GM06990 (cell line): Measurements from ENCODE around the gene DDO.

Experiments
- DNase-seq: peaks from one replicate; pipeline ENCODE4 v3.0.0-alpha.2; 2011; ENCODE audit not compliant: insufficient read length; ENCODE audit errors: extremely low read depth
- H3K27me3 ChIP-seq: replicated peaks from 2 replicates; pipeline ENCODE4 v1.6.0; 2011; ENCODE audit warnings: low read length; ENCODE audit not compliant: control insufficient read depth, insufficient read depth
- H3K36me3 ChIP-seq: 2 replicates; pipeline ENCODE4 v1.5.1; 2011; ENCODE audit warnings: low read length; ENCODE audit not compliant: control insufficient read depth, insufficient read depth
- H3K4me3 ChIP-seq: replicated peaks from 2 replicates; pipeline ENCODE4 v1.5.1; 2011; ENCODE audit warnings: low read depth, mild to moderate bottlenecking, control low read depth, low read length
- CTCF ChIP-seq: IDR thresholded peaks from 2 replicates; pipeline ENCODE4 v1.5.1; 2011; ENCODE audit warnings: low read length, control low read depth, mild to moderate bottlenecking, inconsistent platforms; ENCODE audit not compliant: insufficient read depth, poor library complexity, severe bottlenecking

The DDO gene

GRCh38 chr6:110399219-110400071, 15.9 kb downstream of the DDO start:
- DNase-seq = no peak
- no peak for TF ChIP-seq CTCF
- H3K27me3 ChIP-seq = no peaks in the 10 kb centered on the region
- H3K4me3 ChIP-seq = no peak overlapping the region
- no peaks in the 10 kb centered on the region for H3K36me3 ChIP-seq

GRCh38 chr6:110398778-110399177, 16.6 kb downstream of the DDO start:
- H3K27me3 ChIP-seq = no peaks in the 10 kb centered on the region
- H3K36me3 ChIP-seq = no peaks in the 10 kb centered on the region
- H3K4me3 ChIP-seq = no peak overlapping the region
- no peak for TF ChIP-seq CTCF
- no peak for DNase-seq

GRCh38 chr6:110395221-110395620, 20.2 kb downstream of the DDO start:
- Histone ChIP-seq H3K27me3 (no peaks in the 10 kb centered on the region; the same call in 1 of the 2 replicates), H3K4me3 (no peak overlapping the region), H3K36me3 (no peaks in the 10 kb centered on the region)
- TF ChIP-seq CTCF = no peak
- no peak for DNase-seq

- Histone ChIP-seq H3K36me3 (no peaks in the 10 kb centered on the region), H3K4me3 (no peak overlapping the region), H3K27me3 (no peaks in the 10 kb centered on the region; the same call in 1 of the 2 replicates)
- DNase-seq = no peak
- TF ChIP-seq CTCF = no peak
These were observed 21.0 kb downstream of the DDO start for GRCh38 chr6:110394409-110394808.

GRCh38 chr6:110392727-110393126, 22.6 kb downstream of the DDO start:
- no peak overlapping the region for H3K4me3 ChIP-seq
- TF ChIP-seq CTCF = no peak
- H3K36me3 ChIP-seq = no peaks in the 10 kb centered on the region
- no peaks in the 10 kb centered on the region; the same call in 1 of the 2 replicates for H3K27me3 ChIP-seq
- no peak for DNase-seq
